OCI-LY7 (cell line): Measurements from ENCODE around the gene TMEM221. TPM values are rescaled to one million over a fixed set of nuclear protein-coding genes. Genes with fewer than 3 reads are reported as not detected.

Experiments
- BruUV-seq: library from RNA; stranded (reverse); fragments of 400-500 nt; replicated peaks from 2 replicates; lab custom pipeline; 2021; lab: Mats Ljungman, UMichigan
- CTCF ChIA-PET: fragments of 300-600 bp; sonication (Branson Sonifier 250); formaldehyde crosslinking; loops from one replicate; lab custom pipeline; 2022; ENCODE audit warnings: antibody characterized with exemption; ENCODE audit not compliant: unreplicated experiment; lab: Charles Lee
- POLR2A ChIA-PET: fragments of 300-600 bp; sonication (Branson Sonifier 250); formaldehyde crosslinking; loops from one replicate; lab custom pipeline; 2022; ENCODE audit warnings: antibody characterized with exemption; lab: Charles Lee
- DNase-seq: peaks from one replicate; pipeline ENCODE4 v3.0.0-alpha.2; 2015; ENCODE audit warnings: low spot score
- H2AFZ ChIP-seq: fragments of 200-600 bp; sonication (generic), shearing (Covaris generic); 2 replicates; pipeline ENCODE4 v1.6.1; 2014; ENCODE audit warnings: mild to moderate bottlenecking, antibody characterized with exemption, low read length, moderate library complexity
- H3K27ac ChIP-seq: fragments of 200-600 bp; sonication (generic); 2 replicates; pipeline ENCODE4 v1.5.1; 2014; ENCODE audit warnings: mixed run types, low read depth, mild to moderate bottlenecking, moderate library complexity, low read length, inconsistent platforms; ENCODE audit not compliant: poor library complexity, severe bottlenecking
- H3K36me3 ChIP-seq: fragments of 200-600 bp; sonication (generic); 2 replicates; pipeline ENCODE4 v1.6.1; 2014; ENCODE audit warnings: mild to moderate bottlenecking, antibody characterized with exemption, low read length, moderate library complexity, mixed read lengths; ENCODE audit not compliant: insufficient read depth
- H3K4me1 ChIP-seq: fragments of 200-600 bp; sonication (generic); 2 replicates; pipeline ENCODE4 v1.5.1; 2014; ENCODE audit warnings: mild to moderate bottlenecking, low read length; ENCODE audit not compliant: insufficient read depth, poor library complexity, severe bottlenecking
- H3K4me2 ChIP-seq: fragments of 200-600 bp; sonication (generic); 2 replicates; pipeline ENCODE4 v1.6.1; 2014; ENCODE audit warnings: mild to moderate bottlenecking, low read length
- H3K4me3 ChIP-seq: fragments of 200-600 bp; sonication (generic); 2 replicates; pipeline ENCODE4 v1.5.1; 2014; ENCODE audit warnings: mild to moderate bottlenecking, low read depth, low read length; ENCODE audit not compliant: poor library complexity, severe bottlenecking
- H3K79me2 ChIP-seq: fragments of 200-600 bp; sonication (generic); 2 replicates; pipeline ENCODE4 v1.6.1; 2016; ENCODE audit warnings: low read depth, mild to moderate bottlenecking, low read length, moderate library complexity, mixed read lengths; ENCODE audit not compliant: insufficient read depth
- H3K9me2 ChIP-seq: fragments of 200-600 bp; sonication (generic); 2 replicates; pipeline ENCODE4 v1.6.1; 2016; ENCODE audit warnings: mild to moderate bottlenecking, low read length, mixed read lengths; ENCODE audit not compliant: insufficient read depth
- H3K9me3 ChIP-seq: fragments of 200-600 bp; sonication (generic); 2 replicates; pipeline ENCODE4 v1.6.1; 2014; ENCODE audit warnings: mild to moderate bottlenecking, mixed run types, low read length, mixed read lengths
- H4K20me1 ChIP-seq: fragments of 200-600 bp; sonication (generic); 2 replicates; pipeline ENCODE4 v1.6.1; 2014; ENCODE audit warnings: mild to moderate bottlenecking, antibody characterized with exemption, low read length, moderate library complexity, mixed read lengths; ENCODE audit not compliant: insufficient read depth
- EZH2phosphoT487 ChIP-seq: fragments of 200-600 bp; sonication (generic); IDR thresholded peaks from 2 replicates; pipeline ENCODE4 v1.6.1; 2018; ENCODE audit warnings: low read depth, borderline replicate concordance, mild to moderate bottlenecking, mixed run types, antibody characterized with exemption, low read length, moderate library complexity, mixed read lengths
- intact Hi-C: fragments of 100-400 bp; cut with micrococcal nuclease; formaldehyde crosslinking; loops from one replicate; pipeline ENCODE4 v1.10.0; 2022; ENCODE audit not compliant: unreplicated experiment
- total RNA-seq, 2 experiments: library from RNA; depleted of rRNA in 1 of 2; stranded (reverse); fragments of >200 nt in 1 of 2; shearing (Covaris generic) in 1 of 2; gene quantifications; 2 replicates each; pipeline ENCODE4 v1.2.3, GENCODE V29; 2014 to 2022
- TF ChIP-seq, protein P1 (sequence below): fragments of 200-600 bp; sonication (generic); conservative IDR thresholded peaks from 2 replicates; pipeline ENCODE4 v1.5.1; 2014; ENCODE audit warnings: mild to moderate bottlenecking, antibody characterized with exemption, low read length, moderate library complexity, mixed read lengths

TMEM221 gene
- total RNA-seq, 2 experiments from 2014 or later = not detected

DNA sequence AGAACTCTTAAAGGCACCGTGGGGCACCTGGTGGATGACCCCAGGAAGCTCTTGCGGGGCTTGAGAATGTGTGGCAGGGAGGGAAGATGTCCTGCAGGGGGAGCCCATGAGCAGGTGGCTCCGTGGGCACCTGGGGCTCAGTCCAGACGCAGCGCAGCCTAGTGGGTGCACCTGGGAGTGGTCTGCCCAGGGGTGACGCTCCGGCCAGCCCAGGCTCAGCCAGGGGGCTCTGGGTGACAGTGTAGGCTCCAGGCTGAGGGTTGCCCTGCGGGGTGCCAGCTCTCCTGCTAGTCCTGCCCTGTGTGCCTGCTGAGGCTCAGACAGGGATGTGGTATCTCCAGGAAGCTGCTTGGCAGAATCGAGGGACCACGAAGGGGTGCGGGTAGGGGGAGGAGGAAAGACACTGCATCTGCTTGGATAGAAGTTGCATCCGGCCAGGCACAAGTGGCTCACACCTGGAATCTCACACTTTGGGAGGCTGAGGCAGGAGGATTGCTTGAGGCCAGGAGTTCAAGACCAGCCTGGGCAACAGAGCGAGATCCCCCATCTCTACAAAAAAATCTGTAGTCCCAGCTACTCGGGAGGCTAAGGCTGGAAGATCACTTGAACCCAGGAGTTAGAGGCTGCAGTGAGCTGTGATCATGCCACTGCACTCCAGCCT, 48.0 kb upstream of the TMEM221 start:
- Histone ChIP-seq H3K27ac (no peak overlapping the region), H3K4me3 (no peak overlapping the region), H3K9me3 (no peaks in the 10 kb centered on the region), H3K4me1 (peaks cover 20% of the 10 kb centered on the region), H3K9me2 (no peaks in the 10 kb centered on the region), H2AFZ (no peak overlapping the region), H3K36me3 (0 out of 2 replicates have a peak, but pooled peaks cover 4% of the 10 kb centered on the region), H3K4me2 (peak overlapping the region; percentile 32; the same call in 1 of the 2 replicates), H3K79me2 (no peaks in the 10 kb centered on the region), H4K20me1 (no peaks in the 10 kb centered on the region)
- no TSS peak for BruUV-seq
- peak; percentile 92 for DNase-seq
- intact Hi-C loops = loop anchor here (2.0 to 5.0 kb wide), 2 partner anchors 26 to 76 kb away; no protein-coding TSS in a partner anchor
- POLR2A ChIA-PET = interaction anchor here (1.2 kb wide), 1 partner anchor 30 kb away, joined by 5 read pairs; a partner anchor contains a TSS
- TF ChIP-seq EZH2phosphoT487 = no peak
- TF ChIP-seq, protein P1, sequence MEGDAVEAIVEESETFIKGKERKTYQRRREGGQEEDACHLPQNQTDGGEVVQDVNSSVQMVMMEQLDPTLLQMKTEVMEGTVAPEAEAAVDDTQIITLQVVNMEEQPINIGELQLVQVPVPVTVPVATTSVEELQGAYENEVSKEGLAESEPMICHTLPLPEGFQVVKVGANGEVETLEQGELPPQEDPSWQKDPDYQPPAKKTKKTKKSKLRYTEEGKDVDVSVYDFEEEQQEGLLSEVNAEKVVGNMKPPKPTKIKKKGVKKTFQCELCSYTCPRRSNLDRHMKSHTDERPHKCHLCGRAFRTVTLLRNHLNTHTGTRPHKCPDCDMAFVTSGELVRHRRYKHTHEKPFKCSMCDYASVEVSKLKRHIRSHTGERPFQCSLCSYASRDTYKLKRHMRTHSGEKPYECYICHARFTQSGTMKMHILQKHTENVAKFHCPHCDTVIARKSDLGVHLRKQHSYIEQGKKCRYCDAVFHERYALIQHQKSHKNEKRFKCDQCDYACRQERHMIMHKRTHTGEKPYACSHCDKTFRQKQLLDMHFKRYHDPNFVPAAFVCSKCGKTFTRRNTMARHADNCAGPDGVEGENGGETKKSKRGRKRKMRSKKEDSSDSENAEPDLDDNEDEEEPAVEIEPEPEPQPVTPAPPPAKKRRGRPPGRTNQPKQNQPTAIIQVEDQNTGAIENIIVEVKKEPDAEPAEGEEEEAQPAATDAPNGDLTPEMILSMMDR = peak; percentile 99
- CTCF ChIA-PET = interaction anchor here (0.6 to 1.8 kb wide), 7 partner anchors 13 to 258 kb away, joined by 3 to 7 read pairs (median 4); partner anchors contain the start of gene PGLS

DNA sequence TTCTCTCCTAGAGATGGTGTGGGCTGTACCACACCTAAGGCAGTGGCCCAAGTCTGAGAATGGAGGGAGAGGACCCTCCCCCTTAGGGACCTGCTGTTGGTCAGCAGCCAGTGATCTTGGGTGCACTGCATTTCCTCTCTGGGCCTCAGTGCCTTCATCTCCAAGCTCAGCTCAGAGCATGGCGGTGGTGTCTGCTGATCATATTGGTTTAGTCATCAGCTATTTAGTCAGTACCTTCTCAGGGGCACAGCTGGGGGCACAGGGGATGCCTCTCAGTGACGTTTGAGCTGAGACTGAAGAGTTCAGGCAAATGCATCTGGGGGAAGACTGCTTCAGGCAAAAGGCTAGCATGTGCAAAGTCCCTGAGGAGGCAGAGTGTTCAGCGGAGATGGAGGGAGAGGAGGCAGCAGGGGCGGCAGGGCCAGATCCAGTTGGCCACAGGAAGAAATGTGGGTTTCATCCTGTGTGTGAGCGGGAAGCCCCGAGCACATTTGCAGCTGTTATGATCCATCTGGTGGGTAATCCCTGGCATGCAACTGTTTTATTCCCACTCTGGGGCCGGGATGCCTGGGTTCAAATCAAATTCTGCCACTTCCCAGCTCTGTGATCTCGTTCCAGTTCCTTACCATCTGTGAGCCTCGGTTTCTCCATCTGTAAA, 47.3 kb upstream of the TMEM221 start:
- POLR2A ChIA-PET = interaction anchor here (0.6 to 1.2 kb wide), 2 partner anchors 29 to 31 kb away, joined by 3 to 5 read pairs; a partner anchor contains a TSS
- Histone ChIP-seq H3K4me2 (no peak overlapping the region), H3K9me2 (no peaks in the 10 kb centered on the region), H3K4me3 (no peak overlapping the region), H3K4me1 (peaks cover 20% of the 10 kb centered on the region), H3K79me2 (no peaks in the 10 kb centered on the region), H3K27ac (no peak overlapping the region), H3K36me3 (0 out of 2 replicates have a peak, but pooled peaks cover under 1% of the 10 kb centered on the region), H4K20me1 (no peaks in the 10 kb centered on the region), H2AFZ (no peak overlapping the region), H3K9me3 (no peaks in the 10 kb centered on the region)
- no peak for TF ChIP-seq EZH2phosphoT487
- TF ChIP-seq, protein P1 = no peak
- intact Hi-C loops = loop anchor here (2.0 to 5.0 kb wide), 2 partner anchors 27 to 77 kb away; no protein-coding TSS in a partner anchor
- no peak for DNase-seq
- BruUV-seq = no TSS peak
- CTCF ChIA-PET = interaction anchor here (0.6 to 1.8 kb wide), 7 partner anchors 14 to 259 kb away, joined by 3 to 7 read pairs (median 4); partner anchors contain the start of gene PGLS
